ENCODE measurements around the gene LSM5. TPM values are rescaled to one million over a fixed set of nuclear protein-coding genes. Genes with fewer than 3 reads are reported as not detected.

The LSM5 gene
- 47.5 and 70.6 TPM in 2 replicates for total RNA-seq (2014; rRNA removed; shearing (Covaris generic); ENCODE audit: low replicate concordance)

DNA sequence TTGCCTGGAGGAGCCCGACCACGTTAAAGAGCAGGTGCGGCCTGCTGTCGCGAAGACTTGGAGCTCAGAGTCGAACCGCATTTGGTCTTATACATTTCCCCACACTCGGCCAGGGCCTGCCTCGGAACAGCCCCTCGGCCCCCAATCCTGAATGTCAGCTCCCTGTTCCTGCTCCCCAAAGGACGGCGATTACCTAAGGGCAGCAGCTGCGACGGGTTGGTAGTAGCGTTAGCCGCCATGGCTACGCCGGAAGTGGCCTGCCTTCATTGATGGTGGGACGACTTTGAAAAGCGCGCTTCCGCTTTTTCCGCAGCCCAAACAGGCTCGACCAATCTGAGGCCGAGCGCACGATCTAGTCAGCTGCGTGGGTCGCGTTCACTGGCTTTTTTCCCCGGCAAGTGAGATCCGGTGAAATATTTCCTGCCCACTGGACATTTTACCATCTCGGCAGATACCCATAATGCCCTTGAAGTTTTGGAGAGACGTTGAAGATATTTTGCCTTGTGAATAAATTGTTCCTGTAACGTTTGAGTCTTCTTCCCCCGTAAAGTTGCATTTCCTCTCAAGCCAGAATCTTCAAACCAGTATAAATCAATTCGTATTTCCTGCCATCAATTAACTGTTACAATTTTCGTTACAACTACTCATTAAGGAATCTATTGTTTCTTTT lies at the start of gene LSM5:
TSS of gene LSM5 (minus strand) at position 254 of the 670 bp plus-strand sequence. CDS start at position 239, 15 bp downstream.
- peak; percentile 89 for DNase-seq (ENCODE audit: low read depth)
- in situ Hi-C loops (cut with HindIII; ENCODE audit: low pct_unique_long_range_greater_than_20kb, low sequenced_read_pairs), result no loop called here

DNA sequence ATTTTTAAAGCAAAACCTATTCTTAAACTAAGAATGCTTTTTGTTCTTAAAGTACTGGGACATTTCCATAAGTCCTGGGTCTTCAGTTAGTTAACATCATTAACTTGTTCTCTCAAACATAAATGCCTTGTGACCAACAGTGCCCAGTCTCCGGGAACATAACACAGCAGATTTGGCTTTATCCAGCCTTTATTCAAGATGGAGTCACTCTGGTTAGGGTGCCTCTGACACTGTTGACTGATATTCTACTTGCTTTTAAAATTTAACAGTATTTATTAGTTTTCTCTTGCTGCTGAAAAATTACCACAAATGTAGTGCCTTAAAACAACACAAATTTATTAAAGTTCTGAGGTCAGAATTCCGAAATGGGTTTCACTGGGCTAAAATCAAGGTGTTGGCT lies 49.2 kb upstream of the LSM5 start:
- in situ Hi-C loops (cut with HindIII; ENCODE audit: low pct_unique_long_range_greater_than_20kb, low sequenced_read_pairs), result no loop called here

DNA sequence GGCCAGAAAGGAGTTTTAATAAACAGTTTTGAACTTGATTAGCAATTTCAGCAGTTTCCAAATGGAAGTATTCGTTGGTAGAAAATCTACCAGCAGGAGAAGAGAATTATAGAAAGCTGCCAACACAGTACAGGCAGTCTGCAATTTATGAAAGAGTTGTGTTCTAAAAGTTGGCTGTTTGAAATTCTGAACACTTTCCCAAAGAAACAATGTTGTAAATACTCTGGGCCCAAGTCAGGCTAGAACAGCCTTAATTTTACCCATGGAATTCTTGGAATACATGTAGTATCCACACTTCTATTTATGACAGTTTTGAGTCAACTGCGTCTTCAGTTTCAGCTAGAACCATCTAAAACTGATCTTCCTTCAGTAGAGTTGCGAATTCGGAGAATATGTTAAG lies 47.6 kb upstream of the LSM5 start:
- in situ Hi-C loops (cut with HindIII; ENCODE audit: low pct_unique_long_range_greater_than_20kb, low sequenced_read_pairs), result no loop called here
- DNase-seq (ENCODE audit: low read depth), result no peak

More for the DNA sequence above, 49.2 kb upstream of the LSM5 start:
- DNase-seq (ENCODE audit: low read depth), result no peak

DNA sequence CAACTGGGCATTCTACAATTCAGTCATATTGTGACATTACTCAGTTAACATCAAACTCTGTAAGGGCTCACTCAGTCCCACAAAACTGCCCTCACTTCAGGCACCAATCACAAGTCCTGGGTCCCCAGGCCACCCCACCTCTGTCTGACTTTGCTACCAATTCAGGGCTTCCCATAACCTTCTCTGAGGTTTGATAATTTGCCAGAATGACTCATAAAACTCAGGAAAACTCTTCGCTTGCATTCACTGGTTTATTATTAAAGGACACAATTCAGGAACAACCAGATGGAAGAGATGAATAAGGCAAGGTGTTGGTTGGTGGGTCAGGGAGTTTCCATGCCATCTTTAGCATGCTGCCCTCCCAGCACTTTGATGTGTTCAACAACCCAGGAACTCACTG lies 46.4 kb upstream of the LSM5 start:
- in situ Hi-C loops (cut with HindIII; ENCODE audit: low pct_unique_long_range_greater_than_20kb, low sequenced_read_pairs), result no loop called here
- DNase-seq (ENCODE audit: low read depth), result peak; percentile 80

DNA sequence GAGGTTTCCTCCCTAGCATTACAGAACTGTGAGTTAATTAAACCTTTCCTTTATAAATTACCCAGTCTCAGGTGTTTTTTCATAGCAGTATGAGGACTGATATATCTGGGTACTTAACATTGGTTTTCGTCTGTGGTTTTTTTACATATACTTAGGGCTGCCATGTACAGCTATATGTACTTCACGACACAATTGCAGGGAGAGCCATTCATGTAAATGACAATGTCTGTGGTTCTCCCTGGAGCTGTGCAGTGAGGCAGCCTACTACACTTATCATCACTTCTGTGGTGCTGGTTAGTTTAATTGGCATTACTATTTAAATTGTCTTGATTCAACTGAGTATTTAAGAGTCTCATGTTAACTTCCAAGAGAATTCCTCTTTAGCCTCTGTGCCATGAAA lies 45.8 kb upstream of the LSM5 start:
- DNase-seq (ENCODE audit: low read depth), result no peak
- in situ Hi-C loops (cut with HindIII; ENCODE audit: low pct_unique_long_range_greater_than_20kb, low sequenced_read_pairs), result no loop called here

DNA sequence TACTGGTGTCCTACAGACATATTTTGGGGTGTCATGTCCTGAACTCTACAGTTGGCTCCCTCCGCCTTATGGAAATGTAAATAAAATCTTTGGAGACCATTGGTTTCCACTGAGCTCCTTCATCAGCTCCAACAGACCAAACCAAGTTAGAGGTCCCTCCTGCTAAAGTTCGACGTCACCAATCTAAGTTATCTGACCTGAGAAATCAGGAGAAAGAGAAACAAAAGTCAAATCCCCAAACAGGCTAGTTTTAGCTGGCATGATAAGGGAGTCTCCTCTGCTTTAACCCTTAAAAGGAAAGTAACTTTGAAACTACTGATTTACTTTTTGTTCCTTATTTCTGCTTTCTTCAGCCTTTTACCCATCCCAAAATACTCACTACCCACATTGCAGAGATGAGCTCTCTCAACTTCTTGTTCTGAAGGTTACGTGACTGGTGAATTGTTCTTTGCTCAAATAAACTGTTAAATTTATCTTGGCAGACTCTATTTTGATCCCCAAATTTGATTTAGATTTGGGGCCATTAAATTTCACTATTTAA lies 45.1 kb upstream of the LSM5 start:
- in situ Hi-C loops (cut with HindIII; ENCODE audit: low pct_unique_long_range_greater_than_20kb, low sequenced_read_pairs), result no loop called here
- DNase-seq (ENCODE audit: low read depth), result no peak

DNA sequence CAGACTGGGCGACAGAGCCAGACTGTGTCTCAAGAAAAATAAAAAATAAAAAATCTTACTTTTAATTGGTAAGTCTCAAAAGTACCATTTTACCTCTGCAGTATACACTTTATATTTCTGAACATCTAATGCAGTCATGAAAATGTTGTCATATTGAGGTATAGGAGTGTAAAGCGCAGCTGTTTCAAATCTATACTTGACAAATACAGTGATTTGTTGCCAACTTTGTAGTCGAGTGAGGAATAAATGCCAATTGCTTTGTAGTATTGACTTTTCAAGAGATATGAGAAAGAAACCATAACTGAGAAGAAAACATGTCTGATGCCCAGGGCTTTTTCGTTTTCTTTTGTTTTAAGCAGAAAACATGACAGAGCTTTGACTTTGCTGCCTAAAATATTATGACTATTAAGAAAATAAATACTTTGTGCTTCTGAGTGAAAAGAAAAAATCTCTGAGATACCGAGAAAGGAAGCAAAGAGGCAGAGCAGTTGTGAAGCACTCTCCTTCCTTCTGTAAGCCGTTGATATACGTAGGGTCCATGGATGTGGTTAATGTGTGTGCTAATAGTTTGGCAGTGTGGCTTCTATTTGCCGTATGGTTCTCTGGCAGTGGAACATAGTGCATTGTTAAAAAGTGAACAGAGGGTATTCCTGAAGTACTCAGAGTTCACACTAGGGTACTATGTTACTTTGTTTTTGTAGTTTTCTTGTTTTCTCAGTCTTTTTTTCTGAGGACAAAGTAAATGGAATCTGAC lies 43.3 kb upstream of the LSM5 start:
- no peak for DNase-seq (ENCODE audit: low read depth)
- in situ Hi-C loops (cut with HindIII; ENCODE audit: low pct_unique_long_range_greater_than_20kb, low sequenced_read_pairs), result no loop called here

DNA sequence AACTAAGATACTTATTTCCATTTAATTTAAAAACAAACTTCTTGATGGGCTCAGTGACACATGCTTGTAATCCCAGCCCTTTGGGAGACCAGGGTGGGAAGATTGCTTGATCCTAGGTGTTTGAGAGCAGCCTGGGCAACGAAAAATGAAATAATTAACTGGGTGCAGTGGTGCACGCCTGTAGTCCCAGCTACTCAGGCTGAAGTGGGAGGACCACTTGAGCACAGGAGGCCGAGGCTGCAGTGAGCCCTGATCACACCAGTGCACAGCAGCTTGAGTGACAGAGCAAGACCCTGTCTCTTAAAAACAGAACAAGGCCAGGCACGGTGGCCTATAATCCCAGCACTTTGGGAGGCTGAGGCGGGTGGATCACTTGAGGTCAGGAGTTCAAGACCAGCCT lies 42.5 kb upstream of the LSM5 start:
- in situ Hi-C loops (cut with HindIII; ENCODE audit: low pct_unique_long_range_greater_than_20kb, low sequenced_read_pairs), result no loop called here
- DNase-seq (ENCODE audit: low read depth), result peak; percentile 17

DNA sequence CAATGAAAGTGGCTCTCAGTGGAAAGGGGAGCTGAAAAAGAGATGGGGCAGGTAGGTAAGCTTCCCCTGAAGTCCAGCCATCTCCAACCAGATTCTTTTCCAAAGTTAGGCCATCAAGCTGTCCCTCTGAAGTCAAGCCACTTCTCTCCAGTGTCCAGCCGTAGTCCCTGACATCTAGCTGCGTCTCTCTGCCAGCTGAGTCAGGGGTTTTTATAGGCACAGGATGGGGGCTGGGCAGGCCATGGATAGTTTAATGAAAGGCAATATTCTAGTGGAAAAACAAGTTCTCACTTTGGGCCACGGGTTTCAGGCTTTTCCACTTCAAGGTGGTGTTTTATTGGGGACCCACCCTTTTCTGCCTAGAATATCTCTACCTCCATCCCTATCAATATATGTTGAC lies 41.9 kb upstream of the LSM5 start:
- no peak for DNase-seq (ENCODE audit: low read depth)
- in situ Hi-C loops (cut with HindIII; ENCODE audit: low pct_unique_long_range_greater_than_20kb, low sequenced_read_pairs), result no loop called here

DNA sequence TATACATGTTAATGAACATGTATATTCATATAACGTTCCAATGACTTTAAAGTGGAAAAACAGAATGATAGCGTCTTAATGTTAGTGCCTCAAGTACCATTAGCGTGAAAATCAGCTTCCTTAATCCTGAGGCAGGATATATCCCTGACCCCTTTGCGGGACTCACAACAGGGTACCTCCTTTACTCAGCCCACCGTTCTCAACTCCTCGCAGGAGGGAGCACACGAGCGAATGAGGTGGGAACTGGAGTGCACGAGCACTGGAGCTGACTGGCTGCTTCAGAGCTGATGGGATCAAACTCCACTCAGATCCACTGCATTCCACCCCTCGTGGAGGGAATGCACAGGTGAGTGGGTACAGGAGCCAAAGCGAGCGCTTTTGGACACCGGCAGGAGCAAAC lies 41.2 kb upstream of the LSM5 start:
- in situ Hi-C loops (cut with HindIII; ENCODE audit: low pct_unique_long_range_greater_than_20kb, low sequenced_read_pairs), result no loop called here
- no peak for DNase-seq (ENCODE audit: low read depth)

DNA sequence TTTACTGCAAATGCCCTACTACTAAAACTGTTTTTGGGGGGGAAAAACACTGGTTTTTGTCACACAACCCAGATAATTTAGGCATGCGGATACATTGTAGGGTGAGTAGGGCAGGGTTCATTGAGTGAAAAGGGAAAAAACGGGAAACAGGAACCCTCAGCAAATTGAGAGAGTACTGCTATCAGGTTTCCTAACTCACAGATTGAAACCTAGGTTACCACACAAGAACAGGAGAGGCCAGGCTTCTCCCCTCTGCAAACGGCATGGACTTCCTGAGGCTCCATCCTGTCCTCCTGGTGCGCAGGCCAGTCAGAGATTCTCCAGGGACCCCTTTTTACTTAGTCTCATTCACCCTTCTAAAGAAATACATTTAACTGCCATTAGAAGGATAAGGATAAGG lies 35.7 kb upstream of the LSM5 start:
- in situ Hi-C loops (cut with HindIII; ENCODE audit: low pct_unique_long_range_greater_than_20kb, low sequenced_read_pairs), result no loop called here
- no peak for DNase-seq (ENCODE audit: low read depth)

DNA sequence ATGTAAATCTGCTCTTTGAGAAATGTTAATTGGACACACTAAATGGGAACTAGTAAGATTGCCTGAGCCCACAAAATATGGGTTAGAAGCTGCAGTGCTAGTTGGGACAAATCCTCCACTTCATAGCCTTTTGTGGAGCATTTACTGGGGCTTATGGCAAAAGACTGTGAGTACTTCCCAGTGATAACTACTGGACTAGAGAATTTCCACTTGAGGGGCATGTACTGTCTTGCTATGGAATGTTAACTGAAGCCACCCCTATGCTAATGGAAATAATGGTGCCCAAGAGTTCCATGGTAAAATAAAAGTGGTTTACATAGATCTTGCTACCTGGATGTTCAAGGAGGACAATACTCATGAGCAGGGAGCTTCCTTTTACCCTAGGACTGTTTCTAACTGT lies 34.5 kb upstream of the LSM5 start:
- DNase-seq (ENCODE audit: low read depth), result no peak
- in situ Hi-C loops (cut with HindIII; ENCODE audit: low pct_unique_long_range_greater_than_20kb, low sequenced_read_pairs), result no loop called here

DNA sequence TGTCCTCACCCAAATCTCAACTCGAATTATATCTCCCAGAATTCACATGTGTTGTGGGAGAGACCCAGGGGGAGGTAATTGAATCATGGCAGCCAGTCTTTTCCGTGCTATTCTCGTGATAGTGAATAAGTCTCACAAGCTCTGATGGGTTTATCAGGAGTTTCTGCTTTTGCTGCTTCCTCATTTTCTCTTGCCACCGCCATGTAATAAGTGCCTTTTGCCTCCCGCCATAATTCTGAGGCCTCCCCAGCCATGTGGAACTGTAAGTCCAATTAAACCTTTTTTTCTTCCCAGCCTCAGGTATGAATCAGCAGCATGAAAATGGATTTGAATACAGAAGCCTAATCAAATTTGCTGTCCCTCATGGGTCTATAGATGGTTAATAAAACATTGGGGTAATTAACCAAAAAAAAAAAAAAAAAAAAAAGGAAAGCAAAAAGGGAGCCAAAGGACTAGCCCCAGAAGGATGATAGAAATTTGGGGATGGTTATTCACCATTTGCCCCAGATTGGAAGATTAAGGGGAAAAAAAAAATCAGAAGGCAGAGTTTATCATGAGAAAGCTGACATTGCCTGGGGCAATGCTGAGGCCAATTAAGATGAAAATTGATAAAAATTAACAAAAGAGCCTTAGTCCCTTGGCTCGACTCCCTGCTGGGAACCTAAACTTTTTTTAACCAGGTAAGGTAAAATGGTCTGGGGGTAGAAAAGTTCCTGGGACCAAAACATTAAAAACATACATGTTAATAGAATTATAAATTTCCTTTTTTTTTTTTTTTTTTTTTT lies 32.8 kb upstream of the LSM5 start:
- DNase-seq (ENCODE audit: low read depth), result no peak
- in situ Hi-C loops (cut with HindIII; ENCODE audit: low pct_unique_long_range_greater_than_20kb, low sequenced_read_pairs), result no loop called here

DNA sequence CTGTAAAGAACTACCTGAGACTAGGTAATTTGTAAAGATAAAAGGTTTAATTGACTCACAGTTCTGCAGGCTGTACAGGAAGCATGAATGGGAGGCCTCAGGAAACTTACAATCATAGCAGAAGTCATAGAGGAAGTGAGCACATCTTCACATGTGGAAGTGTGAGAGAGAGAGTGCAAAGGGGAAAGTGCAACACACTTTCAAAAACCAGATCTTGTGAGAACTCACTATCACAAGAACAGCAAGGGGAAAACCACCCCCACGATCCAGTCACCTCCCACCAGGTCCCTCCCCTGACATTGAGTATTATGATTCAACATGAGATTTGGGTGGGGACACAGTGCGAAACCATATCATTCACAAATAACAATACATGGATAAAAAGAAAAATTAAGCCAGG lies 29.6 kb upstream of the LSM5 start:
- DNase-seq (ENCODE audit: low read depth), result no peak
- in situ Hi-C loops (cut with HindIII; ENCODE audit: low pct_unique_long_range_greater_than_20kb, low sequenced_read_pairs), result no loop called here

DNA sequence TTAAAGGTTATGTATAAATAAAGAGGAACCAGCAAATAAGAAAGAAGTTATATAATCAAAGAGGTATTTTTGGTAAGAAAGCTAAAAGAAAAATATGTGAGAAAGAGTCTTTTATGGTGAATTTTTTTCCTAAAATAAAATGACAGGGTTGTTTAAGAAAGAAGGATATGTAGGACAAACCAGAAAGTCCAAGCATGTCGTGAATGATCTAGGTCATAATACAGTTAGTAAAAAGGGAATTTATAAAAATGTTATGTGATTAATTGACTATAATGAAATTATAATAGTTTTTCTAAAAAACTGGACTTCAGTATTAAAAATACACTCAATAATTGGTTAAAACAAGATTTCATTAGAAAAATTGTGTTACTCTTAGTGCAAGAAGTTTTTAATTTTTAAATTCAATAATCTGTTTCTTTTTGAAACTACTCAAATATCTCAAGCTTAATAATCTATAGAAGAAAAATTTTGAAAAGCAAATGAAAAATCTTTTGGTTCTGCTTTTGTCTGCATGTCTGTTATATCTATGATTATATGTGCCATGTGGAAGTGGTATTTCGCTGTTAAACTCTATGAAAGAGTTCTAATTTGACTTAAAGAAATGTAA lies 28.5 kb upstream of the LSM5 start:
- DNase-seq (ENCODE audit: low read depth), result peak; percentile 59
- in situ Hi-C loops (cut with HindIII; ENCODE audit: low pct_unique_long_range_greater_than_20kb, low sequenced_read_pairs), result no loop called here

DNA sequence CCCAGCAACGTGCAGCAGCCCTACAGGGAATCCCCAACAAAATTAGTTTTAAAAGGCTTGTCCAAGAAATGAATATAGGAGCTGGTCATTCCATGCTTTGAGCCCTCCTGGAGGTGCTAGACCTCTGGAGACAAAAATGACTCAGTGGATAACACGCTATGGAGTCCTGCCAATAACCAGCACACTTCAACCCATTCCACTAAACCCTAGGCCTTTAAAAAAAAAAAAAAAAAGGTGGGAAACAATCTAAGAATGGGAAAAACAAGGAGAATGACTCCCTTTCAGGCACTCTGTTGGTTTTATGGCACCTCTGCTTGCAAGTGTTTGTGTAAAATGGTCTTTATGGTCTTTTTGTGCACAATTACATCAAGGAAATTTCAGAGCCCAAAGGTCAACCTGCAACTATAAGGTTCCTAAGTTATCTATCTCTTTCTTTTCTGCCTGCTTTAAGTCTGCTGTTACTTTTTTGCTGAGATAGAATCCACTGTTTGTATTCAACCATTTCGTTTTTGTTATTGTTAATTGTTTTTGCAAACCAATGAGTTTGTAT lies 26.4 kb upstream of the LSM5 start:
- in situ Hi-C loops (cut with HindIII; ENCODE audit: low pct_unique_long_range_greater_than_20kb, low sequenced_read_pairs), result no loop called here

DNA sequence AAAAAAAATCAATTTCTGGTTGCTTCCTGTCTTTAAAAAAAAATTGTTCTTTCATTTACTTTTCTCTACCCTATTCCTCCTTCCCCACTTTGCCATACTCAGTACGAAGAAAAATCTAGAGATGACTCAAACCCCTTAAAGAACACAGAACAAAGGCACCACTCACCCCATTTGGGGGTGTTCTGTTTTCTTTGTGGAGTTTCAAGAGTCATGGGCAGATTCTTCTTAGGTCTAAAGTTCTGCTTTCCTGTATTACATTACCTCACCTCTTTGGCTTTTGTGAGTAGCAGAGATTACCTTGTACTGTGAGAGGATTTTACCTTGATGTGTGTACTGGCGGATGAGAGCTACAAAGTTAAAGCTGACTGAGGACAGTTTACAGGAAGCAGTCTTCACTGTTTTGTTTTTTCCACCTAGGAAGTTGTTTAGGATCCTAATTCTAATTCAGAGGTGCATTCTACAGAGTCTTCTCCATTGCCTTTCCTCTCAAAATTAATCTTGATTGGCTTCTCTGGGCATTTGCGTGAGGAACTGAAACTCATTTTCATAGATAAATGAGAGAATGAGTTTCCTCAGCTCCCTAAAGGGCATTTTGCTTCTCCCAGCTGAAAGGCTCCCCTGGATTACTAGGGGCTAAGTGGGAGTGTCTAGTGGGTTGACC lies 25.8 kb upstream of the LSM5 start:
- in situ Hi-C loops (cut with HindIII; ENCODE audit: low pct_unique_long_range_greater_than_20kb, low sequenced_read_pairs), result no loop called here
- no peak for DNase-seq (ENCODE audit: low read depth)

More for the DNA sequence above, 26.4 kb upstream of the LSM5 start:
- no peak for DNase-seq (ENCODE audit: low read depth)

DNA sequence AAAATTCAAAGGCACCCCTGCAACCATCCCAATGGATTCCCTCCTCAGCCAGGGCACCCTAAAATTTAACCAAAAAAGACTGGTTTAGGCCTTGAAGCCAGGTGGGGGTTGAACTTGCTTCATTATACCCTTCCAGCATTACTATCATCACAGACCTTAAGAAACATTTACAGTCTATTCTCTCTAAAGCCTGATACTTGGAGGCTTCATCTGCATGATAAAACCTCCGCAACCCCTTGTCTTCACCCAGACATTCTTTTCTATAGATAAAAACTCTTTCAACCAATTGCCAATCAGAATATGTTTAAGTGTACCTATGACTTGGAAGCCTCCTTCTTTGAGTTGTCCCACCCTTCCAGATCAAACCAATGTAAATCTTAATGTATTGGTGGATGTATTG lies 23.0 kb upstream of the LSM5 start:
- in situ Hi-C loops (cut with HindIII; ENCODE audit: low pct_unique_long_range_greater_than_20kb, low sequenced_read_pairs), result no loop called here
- no peak for DNase-seq (ENCODE audit: low read depth)
